H1 (cell line): Measurements from ENCODE around the gene SLC43A2.

Experiments
- CEBPB ChIP-seq: IDR thresholded peaks from 2 replicates; pipeline ENCODE4 v1.6.1; 2012; ENCODE audit warnings: low read depth, low read length
- EP300 ChIP-seq, 2 experiments: IDR thresholded peaks; 1 replicate in 1 of 2; 2 replicates in 1 of 2; pipeline ENCODE4 v1.6.1; 2011 to 2012; ENCODE audit warnings: low read depth in 2 of 2, low read length in 2 of 2, mild to moderate bottlenecking in 2 of 2, borderline replicate concordance in 1 of 2, inconsistent platforms in 1 of 2, moderate library complexity in 1 of 2
- JUN ChIP-seq: IDR thresholded peaks from 2 replicates; pipeline ENCODE4 v1.6.1; 2011; ENCODE audit warnings: low read depth, mild to moderate bottlenecking, improper control_type of control experiment, low read length
- KDM5A ChIP-seq: fragments of 200-600 bp; IDR thresholded peaks from 2 replicates; pipeline ENCODE4 v1.7.1; 2012; ENCODE audit warnings: mild to moderate bottlenecking, low read length, inconsistent platforms, mixed read lengths
- POLR2A ChIP-seq, 2 experiments: IDR thresholded peaks; 1 replicate in 1 of 2; 2 replicates in 1 of 2; pipeline ENCODE4 v1.6.1; 2011; ENCODE audit warnings: low read depth in 2 of 2, low read length in 2 of 2, mild to moderate bottlenecking in 2 of 2; ENCODE audit errors: control extremely low read depth in 1 of 2
- RAD21 ChIP-seq, 2 experiments: IDR thresholded peaks in 1 of 2; conservative IDR thresholded peaks in 1 of 2; 2 replicates each; pipeline ENCODE4 v1.6.1; 2011; ENCODE audit warnings: low read depth in 2 of 2, low read length in 2 of 2, improper control_type of control experiment in 1 of 2, inconsistent platforms in 1 of 2, mild to moderate bottlenecking in 1 of 2, moderate library complexity in 1 of 2
- RXRA ChIP-seq: IDR thresholded peaks from 2 replicates; pipeline ENCODE4 v1.6.1; 2011; ENCODE audit warnings: low read depth, mild to moderate bottlenecking, low read length, moderate library complexity; ENCODE audit not compliant: insufficient read depth
- TAF1 ChIP-seq: IDR thresholded peaks from 2 replicates; pipeline ENCODE4 v1.6.1; 2011; ENCODE audit warnings: mild to moderate bottlenecking, low read depth, low read length
- YY1 ChIP-seq: IDR thresholded peaks from 2 replicates; pipeline ENCODE4 v1.6.1; 2011; ENCODE audit warnings: low read depth, mild to moderate bottlenecking, low read length
- ZNF274 ChIP-seq: IDR thresholded peaks from 2 replicates; pipeline ENCODE4 v1.7.0; 2012; ENCODE audit warnings: low read length, borderline replicate concordance; ENCODE audit errors: extremely low read depth
- TF ChIP-seq, protein P1 (sequence below), 3 experiments: IDR thresholded peaks; 1 replicate in 2 of 3; 2 replicates in 1 of 3; pipeline versions ENCODE4 v1.5.1 to v1.6.1; 2011; ENCODE audit warnings: low read length in 3 of 3, mild to moderate bottlenecking in 3 of 3, inconsistent platforms in 2 of 3, low read depth in 1 of 3, moderate library complexity in 1 of 3; ENCODE audit not compliant: insufficient read depth in 1 of 3; ENCODE audit errors: control extremely low read depth in 1 of 3
- TF ChIP-seq, protein P2 (sequence below): IDR thresholded peaks from 2 replicates; pipeline ENCODE4 v1.6.1; 2011; ENCODE audit warnings: low read depth, mild to moderate bottlenecking, low read length; ENCODE audit not compliant: insufficient read depth

DNA sequence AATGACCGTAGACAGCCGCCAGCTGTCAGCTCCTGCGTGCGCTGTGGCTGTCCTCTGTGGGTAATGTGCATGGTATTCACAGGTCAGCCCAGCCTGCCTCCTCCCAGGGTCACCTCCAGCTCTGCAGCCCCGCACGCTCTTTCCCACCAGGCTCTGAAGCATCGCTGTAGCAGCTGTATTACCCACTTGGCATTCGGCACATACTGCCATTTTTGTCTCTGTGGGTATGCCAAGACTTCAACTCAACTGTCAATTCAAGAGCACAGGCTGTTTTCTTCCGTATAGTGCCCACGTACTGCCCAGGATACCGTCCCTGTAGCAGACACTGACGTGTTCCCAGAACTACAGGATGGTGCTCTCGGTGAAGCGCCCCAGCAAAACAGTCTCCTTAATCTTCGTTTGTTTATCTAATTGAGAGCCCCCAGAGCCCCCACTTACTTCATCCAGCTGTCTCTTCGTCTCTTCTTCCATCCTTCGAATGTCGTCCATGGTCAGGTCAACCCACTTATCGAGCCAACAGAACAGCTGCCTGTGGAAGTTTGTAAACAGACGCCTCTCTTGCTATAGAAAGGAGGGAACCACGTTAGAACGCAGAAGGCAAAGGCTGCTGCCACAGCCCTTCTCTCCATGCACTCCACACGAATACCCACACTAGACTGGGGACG lies 94.8 kb downstream of the SLC43A2 start:
- TF ChIP-seq CEBPB: no peak
- no peak for TF ChIP-seq JUN
- no peak for TF ChIP-seq RXRA
- no peak for TF ChIP-seq RAD21 (IDR thresholded peaks at IDR 0.05 in 1 of 2, conservative IDR thresholded peaks at IDR 0.05 in 1 of 2; ENCODE audit: low read depth in 2 of 2, low read length in 2 of 2)
- TF ChIP-seq POLR2A (IDR thresholded peaks at IDR 0.05; ENCODE audit: control extremely low read depth in 1 of 2, low read depth in 2 of 2, low read length in 2 of 2): no peak
- no peak for TF ChIP-seq EP300 (IDR thresholded peaks at IDR 0.05; ENCODE audit: borderline replicate concordance in 1 of 2, low read depth in 2 of 2, low read length in 2 of 2)
- no peak for TF ChIP-seq KDM5A
- TF ChIP-seq, protein P1, sequence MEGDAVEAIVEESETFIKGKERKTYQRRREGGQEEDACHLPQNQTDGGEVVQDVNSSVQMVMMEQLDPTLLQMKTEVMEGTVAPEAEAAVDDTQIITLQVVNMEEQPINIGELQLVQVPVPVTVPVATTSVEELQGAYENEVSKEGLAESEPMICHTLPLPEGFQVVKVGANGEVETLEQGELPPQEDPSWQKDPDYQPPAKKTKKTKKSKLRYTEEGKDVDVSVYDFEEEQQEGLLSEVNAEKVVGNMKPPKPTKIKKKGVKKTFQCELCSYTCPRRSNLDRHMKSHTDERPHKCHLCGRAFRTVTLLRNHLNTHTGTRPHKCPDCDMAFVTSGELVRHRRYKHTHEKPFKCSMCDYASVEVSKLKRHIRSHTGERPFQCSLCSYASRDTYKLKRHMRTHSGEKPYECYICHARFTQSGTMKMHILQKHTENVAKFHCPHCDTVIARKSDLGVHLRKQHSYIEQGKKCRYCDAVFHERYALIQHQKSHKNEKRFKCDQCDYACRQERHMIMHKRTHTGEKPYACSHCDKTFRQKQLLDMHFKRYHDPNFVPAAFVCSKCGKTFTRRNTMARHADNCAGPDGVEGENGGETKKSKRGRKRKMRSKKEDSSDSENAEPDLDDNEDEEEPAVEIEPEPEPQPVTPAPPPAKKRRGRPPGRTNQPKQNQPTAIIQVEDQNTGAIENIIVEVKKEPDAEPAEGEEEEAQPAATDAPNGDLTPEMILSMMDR (IDR thresholded peaks at IDR 0.05; ENCODE audit: control extremely low read depth in 1 of 3, insufficient read depth in 1 of 3, low read depth in 1 of 3, low read length in 3 of 3): no peak
- no peak for TF ChIP-seq YY1
- TF ChIP-seq TAF1: no peak
- TF ChIP-seq, protein P2, sequence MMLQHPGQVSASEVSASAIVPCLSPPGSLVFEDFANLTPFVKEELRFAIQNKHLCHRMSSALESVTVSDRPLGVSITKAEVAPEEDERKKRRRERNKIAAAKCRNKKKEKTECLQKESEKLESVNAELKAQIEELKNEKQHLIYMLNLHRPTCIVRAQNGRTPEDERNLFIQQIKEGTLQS: no peak
- TF ChIP-seq ZNF274: no peak
